Epidermal melanocyte (primary cell): ENCODE results near the gene CHPF2.

Source experiments
- DNase-seq: peaks from one replicate; pipeline ENCODE4 v3.0.0; 2011; ENCODE audit warnings: low spot score; ENCODE audit not compliant: insufficient read length

Gene CHPF2

GRCh38 chr7:151260471-151260870 is 28.2 kb downstream of the CHPF2 start:
- no peak for DNase-seq

- DNase-seq, result no peak
Measured at GRCh38 chr7:151260883-151261282, 28.6 kb downstream of the CHPF2 start.

- no peak for DNase-seq
Measured at GRCh38 chr7:151261529-151261928, 29.2 kb downstream of the CHPF2 start.

- DNase-seq, result no peak
Measured at GRCh38 chr7:151264615-151265014, 32.3 kb downstream of the CHPF2 start.

- DNase-seq, result no peak
Measured at GRCh38 chr7:151265351-151265931, 33.2 kb downstream of the CHPF2 start.

- no peak for DNase-seq
Measured at GRCh38 chr7:151269511-151269910, 37.2 kb downstream of the CHPF2 start.

- DNase-seq, result peak; percentile 50
Measured at GRCh38 chr7:151271699-151272355, 39.5 kb downstream of the CHPF2 start.

- DNase-seq, result no peak
Measured at GRCh38 chr7:151272405-151272804, 40.1 kb downstream of the CHPF2 start.

GRCh38 chr7:151272877-151273276 is 40.6 kb downstream of the CHPF2 start:
- no peak for DNase-seq

GRCh38 chr7:151273651-151274390 is 41.5 kb downstream of the CHPF2 start:
- no peak for DNase-seq

- DNase-seq, result no peak
Measured at GRCh38 chr7:151274396-151274795, 42.1 kb downstream of the CHPF2 start.

- no peak for DNase-seq
Measured at GRCh38 chr7:151274936-151275812, 42.9 kb downstream of the CHPF2 start.

GRCh38 chr7:151275813-151276577 is 43.7 kb downstream of the CHPF2 start:
- DNase-seq, result no peak

- peak; percentile 57 for DNase-seq
Measured at GRCh38 chr7:151276666-151277590, 44.6 kb downstream of the CHPF2 start.

GRCh38 chr7:151277631-151278030 is 45.3 kb downstream of the CHPF2 start:
- DNase-seq, result no peak

- no peak for DNase-seq
Measured at GRCh38 chr7:151278949-151279348, 46.7 kb downstream of the CHPF2 start.

GRCh38 chr7:151279868-151280267 is 47.6 kb downstream of the CHPF2 start:
- no peak for DNase-seq

GRCh38 chr7:151280388-151281019 is 48.2 kb downstream of the CHPF2 start:
- no peak for DNase-seq

GRCh38 chr7:151281686-151282085 is 49.4 kb downstream of the CHPF2 start:
- no peak for DNase-seq
